Left ventricle myocardium superior (tissue), 1 donor: ENCODE results near the gene EPB41L4B. TPM values are rescaled to one million over a fixed set of nuclear protein-coding genes. Genes with fewer than 3 reads are reported as not detected.
"Not testable (repeated sequence)": the region's sequence is repeated elsewhere in the genome, so short reads cannot be mapped to it uniquely, and the experiment has no call there.

ENCODE experiments used
- ATAC-seq: fragments of 200-7000 bp; cut with Tn5 transposase; one replicate; pipeline ENCODE4 v1.9.1; 2020; ENCODE audit warnings: mild to moderate bottlenecking, moderate library complexity
- DNase-seq: peaks from one replicate; pipeline ENCODE4 v3.0.0-alpha.2; 2020
- intact Hi-C: fragments of 100-400 bp; cut with micrococcal nuclease; formaldehyde crosslinking; loops from one replicate; pipeline ENCODE4 v1.11.0; 2022
- total RNA-seq: library from RNA; stranded (reverse); fragmentation: NEBNext Ultra II Directional; extraction: Animal tissue kit (Norgen Biotek cat#: 25700); gene quantifications from one replicate; pipeline ENCODE4 v1.2.1, GENCODE V29; 2021
- donor health status: DM: no; HTN: yes; CAD: no; lungs with severe emphysema.

The EPB41L4B gene
- total RNA-seq, 1 donor from 2014 or later: 8.9 TPM

DNA sequence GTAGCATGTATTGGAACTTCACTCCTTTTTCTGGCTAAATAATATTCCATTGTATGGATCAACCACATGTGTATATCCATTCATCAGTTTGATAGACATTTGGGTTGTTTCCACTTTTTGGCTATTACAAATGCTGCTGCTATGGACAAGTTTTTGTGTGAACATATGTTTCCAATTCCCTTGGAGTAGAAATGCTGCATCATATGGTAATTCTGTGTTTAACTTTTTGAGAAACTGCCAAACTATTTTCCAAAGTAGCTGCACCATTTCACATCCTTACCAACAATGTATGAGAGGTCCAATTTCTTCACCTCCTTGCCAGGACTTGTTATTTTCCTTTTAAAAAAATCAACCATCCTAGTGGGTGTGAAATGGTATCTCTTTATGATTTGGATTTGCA is 162.2 kb downstream of the EPB41L4B start:
- DNase-seq (no peak), ATAC-seq (no peak)
- intact Hi-C loops: no loop called here

DNA sequence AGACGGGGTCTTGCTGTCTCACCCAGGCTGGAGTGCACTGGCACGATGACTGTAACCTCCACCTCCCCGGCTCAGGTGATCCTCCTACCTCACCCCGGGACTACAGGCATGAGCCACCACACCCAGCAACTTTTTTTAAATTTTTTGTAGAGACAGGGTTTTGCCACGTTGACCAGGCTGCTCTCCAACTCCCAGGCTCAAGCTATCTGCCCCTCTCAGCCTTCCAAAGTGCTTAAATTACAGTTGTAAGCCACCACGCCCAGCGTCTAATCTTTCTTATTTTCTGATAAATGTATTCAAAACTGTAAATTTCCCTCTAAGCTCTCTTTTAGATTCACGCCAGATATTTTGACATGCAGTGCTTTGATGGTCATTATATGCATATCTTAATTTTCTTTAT is 164.2 kb downstream of the EPB41L4B start:
- intact Hi-C loops: no loop called here
- no peak for ATAC-seq
- no peak for DNase-seq

DNA sequence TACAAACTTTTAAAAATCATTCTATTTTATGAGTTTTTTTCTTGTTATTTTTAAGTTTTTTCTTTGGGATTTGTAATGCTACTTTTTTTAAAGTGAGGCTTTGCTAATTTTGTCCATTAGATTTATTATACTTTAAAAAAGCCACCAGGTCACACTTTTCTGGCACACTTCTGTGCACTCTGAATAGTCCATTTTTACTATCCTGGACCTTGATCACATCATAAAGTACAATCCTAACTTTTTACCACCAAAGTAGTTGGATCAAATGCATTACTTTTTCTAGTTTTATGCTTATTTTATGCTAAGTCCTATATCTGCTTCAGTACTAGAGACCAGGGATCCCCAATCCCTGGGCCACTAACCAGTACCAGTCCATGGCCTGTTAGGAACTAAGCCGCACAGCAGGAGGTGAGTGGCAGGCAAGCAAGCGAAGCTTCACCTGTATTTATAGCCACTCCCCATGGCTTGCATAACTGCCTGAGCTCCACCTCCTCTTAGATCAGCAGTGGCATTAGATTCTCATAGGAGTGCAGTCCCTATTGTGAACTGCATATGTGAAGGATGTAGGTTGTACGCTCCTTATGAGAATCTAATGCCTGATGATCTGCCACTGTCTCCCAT is 169.8 kb downstream of the EPB41L4B start:
- intact Hi-C loops: no loop called here
- DNase-seq (no peak), ATAC-seq (no peak)

DNA sequence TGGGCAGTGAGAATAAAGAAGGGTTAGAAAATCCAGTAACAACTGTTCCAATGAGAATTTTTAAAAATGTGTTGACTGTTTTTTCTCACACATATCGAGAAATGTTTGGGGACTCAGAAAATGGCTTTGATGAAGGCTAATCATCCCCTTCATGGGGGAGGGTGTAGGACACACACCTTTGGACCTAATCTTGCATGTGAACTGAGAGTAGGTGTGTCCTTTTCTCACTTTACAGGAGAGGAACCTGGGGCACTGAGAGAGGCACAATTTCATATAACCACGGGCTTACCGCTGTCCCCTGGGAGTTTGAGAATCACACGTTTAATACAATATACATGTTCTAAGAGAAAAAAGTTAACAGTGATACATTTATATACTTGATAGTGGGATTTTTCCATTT is 171.1 kb downstream of the EPB41L4B start:
- no peak for DNase-seq
- ATAC-seq: no peak
- intact Hi-C loops: no loop called here

DNA sequence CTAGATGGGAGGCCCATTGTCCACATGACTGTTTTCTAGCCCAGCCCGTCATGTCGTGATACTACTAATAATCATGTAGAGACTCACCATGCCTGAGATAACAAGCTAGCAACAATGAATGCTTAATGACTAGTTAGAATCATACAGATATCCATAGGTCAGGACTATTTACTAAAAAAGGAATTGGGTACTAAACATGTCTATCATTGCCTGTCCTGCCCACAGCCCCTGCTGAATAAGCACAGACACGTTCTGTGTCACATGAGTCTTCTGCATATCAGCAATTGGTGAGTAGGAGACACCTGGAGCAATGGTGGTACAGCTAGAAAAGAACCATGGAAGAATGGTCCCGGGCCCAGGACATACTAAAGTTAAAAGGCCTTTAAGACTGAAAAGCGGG is 171.8 kb downstream of the EPB41L4B start:
- ATAC-seq: no peak
- intact Hi-C loops: no loop called here
- DNase-seq: no peak

DNA sequence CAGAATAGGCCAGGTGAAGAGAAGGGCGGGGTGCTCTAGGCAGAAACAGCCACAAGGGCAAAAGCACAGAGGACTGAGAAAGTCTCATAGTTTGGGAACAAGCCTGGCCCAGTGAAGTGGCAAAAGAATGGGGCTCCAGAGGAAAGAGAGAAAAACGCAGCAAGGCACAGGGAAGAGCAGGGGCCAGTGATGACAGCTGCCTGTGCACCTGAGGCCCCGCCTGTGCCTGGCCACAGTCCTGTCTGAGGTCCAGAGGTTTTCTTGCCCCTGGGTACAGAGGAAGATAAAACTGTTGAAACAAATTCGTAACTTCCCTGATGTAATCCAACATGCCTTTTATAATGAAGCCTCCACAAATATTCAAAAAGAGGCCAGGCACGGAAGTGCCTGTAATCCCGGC is 175.8 kb downstream of the EPB41L4B start:
- ATAC-seq (no peak), DNase-seq (no peak)
- intact Hi-C loops: no loop called here

DNA sequence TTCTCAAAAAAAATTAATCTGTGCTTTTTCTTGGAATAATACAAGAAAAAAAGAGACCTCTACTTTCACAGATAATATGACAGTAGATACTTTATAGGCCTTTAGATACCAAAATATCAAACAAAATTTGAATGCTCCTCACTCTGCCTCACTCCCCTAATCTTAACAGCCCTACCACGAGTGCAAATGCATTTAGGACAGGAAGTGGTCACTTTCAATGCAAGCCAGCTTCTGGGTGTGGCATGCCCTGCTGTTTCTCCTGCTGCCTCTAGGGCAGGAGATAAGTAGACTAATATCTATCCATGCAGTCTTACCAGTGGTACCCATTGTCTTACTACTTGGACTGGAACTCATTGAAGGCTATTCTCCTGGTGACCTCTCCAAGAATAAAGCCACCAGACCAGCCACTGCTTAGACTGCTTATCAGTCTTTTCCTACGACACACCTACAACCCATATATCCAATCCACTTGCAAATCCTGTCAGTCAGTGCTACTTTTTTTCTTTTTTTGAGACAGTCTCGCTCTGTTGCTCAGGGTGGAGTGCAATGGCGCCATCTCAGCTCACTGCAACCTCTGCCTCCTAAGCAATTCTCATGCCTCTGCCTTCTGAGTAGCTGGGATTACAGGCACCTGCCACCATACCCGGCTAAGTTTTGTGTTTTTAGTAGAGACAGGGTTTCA is 176.8 kb downstream of the EPB41L4B start:
- DNase-seq: no peak
- intact Hi-C loops: no loop called here
- no peak for ATAC-seq

DNA sequence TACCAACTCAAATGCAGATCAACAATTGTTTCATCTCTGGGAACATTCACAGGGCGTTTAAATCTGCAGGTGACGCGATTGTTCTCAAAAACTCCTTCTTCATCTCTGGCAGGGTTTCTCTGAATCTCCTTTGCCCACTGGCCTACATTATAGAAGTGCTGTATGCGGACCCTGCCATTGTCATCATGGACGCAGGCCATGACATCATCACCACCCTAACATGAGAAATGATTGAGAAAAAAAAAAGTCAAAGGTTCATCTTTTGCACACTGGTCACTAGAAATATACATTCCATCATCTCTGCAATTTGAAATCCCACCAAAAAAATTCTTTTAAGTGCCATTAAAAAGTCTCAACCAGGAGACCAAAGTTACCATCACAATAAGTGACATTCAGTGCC is 179.5 kb downstream of the EPB41L4B start:
- DNase-seq (no peak), ATAC-seq (no peak)
- intact Hi-C loops: no loop called here

DNA sequence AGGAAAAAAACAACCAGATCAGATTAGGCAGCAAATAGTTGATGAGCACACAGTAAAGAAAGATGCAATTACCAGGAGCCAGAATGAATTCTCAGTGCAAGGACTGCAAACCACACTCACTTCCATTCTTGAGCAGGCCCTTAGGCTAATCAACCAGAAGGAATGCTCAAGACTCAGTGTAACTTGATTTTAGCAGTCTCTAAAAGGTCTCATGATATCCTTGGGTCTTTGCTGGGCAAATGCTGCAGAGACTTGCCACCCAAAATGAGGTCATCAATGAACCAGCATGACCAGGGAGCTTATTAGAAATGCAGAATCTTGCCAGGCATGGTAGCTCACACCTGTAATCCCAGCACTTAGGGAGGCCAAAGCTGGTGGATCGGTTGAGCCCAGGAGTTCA is 181.0 kb downstream of the EPB41L4B start:
- DNase-seq: no peak
- intact Hi-C loops: no loop called here
- no peak for ATAC-seq

DNA sequence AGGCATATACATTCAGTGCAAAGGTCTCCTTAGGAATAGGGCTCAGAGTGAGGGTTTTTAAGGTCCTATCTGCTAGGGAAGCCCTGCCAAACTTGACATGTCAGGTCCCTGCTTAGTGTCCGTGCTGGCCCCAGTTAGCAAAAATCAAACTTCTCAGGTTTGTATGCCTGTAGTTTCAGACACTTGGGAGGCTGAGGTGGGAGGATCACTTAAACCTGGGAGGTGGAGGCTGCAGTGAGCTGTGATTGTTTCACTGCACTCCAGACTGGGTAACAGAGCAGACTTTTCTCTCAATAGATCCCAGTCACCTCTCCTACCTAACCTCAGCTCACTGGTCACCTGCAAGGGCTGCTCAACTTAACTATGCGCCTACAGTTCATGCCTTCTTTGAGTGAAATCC is 182.4 kb downstream of the EPB41L4B start:
- no peak for DNase-seq
- ATAC-seq: no peak
- intact Hi-C loops: no loop called here

DNA sequence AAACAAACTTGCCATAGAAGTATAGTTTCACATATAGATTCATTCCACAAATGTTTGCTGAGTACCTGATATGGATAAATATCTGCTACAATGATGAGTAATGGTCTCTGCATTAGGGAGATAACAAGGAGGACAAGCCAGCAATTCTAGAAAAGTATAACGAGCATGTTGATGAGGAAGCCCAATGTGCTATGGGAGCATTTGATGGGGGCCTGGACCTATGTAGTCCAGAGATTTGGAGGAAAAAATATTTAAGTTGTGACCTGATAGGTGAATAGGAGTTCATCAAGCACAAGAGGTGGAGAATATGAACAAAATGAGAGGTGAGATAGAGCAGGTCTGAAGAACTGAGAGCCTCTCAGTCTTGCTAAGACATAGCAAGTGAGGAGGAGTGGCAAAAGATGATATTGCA is 186.7 kb downstream of the EPB41L4B start:
- intact Hi-C loops: no loop called here

DNA sequence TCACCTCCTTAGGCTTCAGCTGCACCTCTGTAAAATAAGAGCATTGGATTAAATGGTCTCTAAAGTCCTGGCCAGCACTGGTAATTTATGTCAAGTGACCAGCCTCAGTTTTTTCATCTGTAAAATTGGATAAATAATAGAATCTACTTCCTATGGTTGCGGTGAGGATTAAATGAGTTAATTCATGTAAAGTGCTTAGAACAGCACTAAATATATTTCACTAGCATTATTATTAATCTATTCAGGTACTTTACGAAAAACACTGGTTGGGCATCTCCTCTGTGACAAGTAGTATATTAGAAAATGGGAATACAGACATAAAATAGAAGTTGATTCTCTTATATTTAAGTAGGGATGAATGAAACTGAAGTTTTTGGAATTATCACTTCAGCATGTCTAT is 187.3 kb downstream of the EPB41L4B start:
- DNase-seq (no peak), ATAC-seq (no peak)
- intact Hi-C loops: no loop called here

More for the DNA sequence above, 186.7 kb downstream of the EPB41L4B start:
- no peak for ATAC-seq
- no peak for DNase-seq

DNA sequence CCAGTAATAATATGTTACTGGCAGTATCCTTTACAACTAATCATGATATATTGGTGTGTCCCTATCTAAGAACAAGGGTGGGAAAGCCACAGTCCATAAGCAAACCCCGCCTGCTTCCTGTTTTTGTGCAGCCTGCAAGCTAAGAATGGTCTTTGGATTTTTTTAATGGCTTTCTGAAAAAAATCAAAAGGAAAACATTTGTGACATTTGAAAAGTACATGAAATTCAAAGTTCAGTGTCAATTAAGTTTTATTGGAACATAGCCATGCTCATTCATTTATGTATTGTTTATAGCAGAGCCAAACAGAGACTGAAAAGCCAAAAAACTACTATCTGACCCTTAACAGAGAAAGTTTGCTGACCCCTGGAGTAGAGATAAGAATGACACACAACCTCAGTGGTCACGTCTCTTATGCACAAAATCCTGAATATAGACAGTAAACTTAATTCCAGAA is 188.3 kb downstream of the EPB41L4B start:
- intact Hi-C loops: no loop called here
- DNase-seq: no peak
- no peak for ATAC-seq

DNA sequence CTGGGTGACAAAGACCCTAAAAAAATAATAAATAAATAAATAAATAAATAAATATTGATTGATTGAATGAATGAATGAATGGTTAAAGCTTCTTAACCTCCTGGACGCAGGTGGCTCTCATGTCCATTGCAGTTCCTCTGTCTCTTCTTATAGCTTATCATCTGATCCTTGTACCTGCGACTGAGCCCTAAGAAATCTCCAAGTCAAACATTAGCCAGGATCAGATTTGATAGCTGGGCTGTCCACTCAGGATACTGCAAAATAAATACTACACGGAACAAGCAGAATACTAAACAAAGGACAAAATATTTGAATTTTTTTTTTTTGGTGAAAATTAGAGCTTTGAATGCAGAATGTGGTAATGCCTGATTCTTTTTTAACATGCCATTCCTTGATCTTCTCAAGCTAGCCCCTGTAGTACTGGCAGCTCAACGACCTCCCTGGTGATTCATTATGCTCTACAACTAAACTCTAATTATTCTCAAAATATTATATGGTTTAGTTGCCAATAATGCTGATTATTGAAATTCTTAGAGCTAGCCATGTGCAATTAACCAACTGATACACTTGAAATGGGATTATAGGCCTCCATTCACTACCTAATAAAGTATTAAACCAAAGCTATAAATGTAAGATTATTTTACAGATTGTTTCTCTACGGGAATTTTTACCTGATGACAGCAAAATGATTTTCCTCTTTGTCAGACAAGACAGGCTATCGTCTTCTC is 191.2 kb downstream of the EPB41L4B start:
- no peak for DNase-seq
- intact Hi-C loops: no loop called here
- ATAC-seq: no peak

DNA sequence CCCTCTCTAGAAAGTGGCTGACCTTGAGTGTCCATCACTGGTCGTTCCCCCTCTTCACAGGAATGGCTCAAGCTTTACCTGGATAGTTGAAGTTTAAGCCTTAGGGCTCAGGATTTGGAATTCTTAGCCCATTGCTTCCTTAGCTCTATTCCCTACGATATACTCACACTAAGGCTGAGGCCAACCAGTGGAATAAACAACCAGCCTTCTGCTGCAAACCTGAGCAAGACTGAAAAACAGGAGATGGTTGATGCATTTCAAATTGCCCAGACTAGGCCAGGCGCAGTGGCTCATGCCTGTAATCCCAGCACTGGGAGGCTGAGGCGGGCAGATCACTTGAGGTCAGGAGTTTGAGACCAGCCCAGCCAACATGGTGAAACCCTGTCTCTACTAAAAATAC is 194.2 kb downstream of the EPB41L4B start:
- intact Hi-C loops, DNase-seq: not testable (repeated sequence)

DNA sequence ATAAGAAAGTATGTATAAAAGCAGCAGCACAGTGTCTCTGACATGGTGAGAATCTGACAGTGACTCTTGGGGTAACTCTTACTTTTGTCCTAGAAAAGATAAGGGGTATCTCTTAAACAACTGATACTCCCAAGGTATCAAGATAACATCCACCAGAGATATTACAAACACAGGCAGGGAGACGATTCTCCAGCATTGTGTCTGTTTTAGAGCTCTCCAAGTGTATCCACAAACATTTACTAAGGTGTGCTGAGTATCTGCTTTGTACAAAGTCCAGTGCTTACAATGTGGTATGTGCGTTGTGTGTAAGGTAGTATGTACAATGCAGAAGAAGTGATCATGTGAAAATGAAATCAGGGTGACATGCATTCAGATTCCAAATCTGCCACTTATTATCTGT is 196.7 kb downstream of the EPB41L4B start:
- intact Hi-C loops: no loop called here
- ATAC-seq (no peak), DNase-seq (no peak)

More for the DNA sequence above, 194.2 kb downstream of the EPB41L4B start:
- not testable (repeated sequence) for ATAC-seq

DNA sequence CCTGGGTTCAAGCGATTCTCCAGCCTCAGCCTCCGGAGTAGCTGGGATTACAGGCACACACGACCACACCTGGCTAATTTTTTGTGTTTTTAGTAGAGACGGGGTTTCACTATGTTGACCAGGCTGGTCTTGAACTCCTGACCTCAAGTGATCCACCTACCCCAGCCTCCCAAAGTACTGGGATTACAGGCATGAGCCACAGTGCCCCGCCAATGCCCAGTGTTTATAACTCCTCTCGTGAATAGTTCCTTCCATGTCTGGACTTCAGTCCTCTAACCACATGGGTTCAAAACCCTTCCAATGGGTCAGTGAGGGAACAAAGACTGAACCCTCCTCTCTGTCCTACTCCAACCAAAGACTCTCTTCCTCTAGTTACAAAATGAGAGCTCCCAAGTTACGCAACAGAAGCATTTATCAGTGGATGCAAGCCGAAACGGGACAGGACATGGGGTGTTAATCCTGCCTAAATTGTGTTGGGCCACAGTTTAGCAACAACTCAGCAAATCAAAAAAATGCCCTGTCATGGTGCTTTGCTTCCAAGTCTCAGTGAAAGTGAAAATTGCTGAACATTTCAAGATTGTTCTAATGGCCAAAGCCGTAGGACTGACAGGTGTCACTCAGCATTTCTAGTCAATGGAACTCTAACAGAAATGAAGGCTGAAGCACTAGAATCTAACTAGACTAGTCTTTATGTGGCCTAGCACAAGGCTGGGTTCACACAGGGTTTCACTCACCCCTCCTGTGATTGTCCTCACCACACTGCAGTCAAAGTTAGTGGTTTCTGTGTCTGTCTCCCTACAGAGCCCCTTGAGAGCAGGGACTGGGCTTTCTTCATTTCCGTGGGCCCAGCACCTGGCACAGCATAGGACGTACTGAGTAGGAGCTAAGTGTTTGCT is 197.9 kb downstream of the EPB41L4B start:
- ATAC-seq: no peak
- intact Hi-C loops: no loop called here

More for the DNA sequence above, 197.9 kb downstream of the EPB41L4B start:
- no peak for DNase-seq
